SK-N-SH (cell line): ENCODE data around the gene CNOT4. TPM values are rescaled to one million over a fixed set of nuclear protein-coding genes. Genes with fewer than 3 reads are reported as not detected.

Source experiments
- CTCF ChIA-PET: fragments of 300-600, 350-600 bp; formaldehyde crosslinking; extraction: SDS; loops from one replicate; lab custom pipeline; 2021; lab: Yijun Ruan, JAX
- POLR2A ChIA-PET: fragments of 350-600 bp; sonication (Branson Sonifier 250); formaldehyde crosslinking; extraction: SDS; loops from one replicate; lab custom pipeline; 2020; ENCODE audit warnings: antibody characterized with exemption, inconsistent platforms; lab: Yijun Ruan, JAX
- DNase-seq: peaks from one replicate; pipeline ENCODE4 v3.0.0; 2012
- H2AFZ ChIP-seq: fragments of 200-600 bp; sonication (generic); 2 replicates; pipeline ENCODE4 v1.8.1; 2016; ENCODE audit warnings: antibody characterized with exemption, mild to moderate bottlenecking, low read depth
- H3F3A ChIP-seq: fragments of 200-600 bp; sonication (generic); replicated peaks from 2 replicates; pipeline ENCODE3; 2016; ENCODE audit warnings: antibody characterized with exemption, mild to moderate bottlenecking; ENCODE audit not compliant: insufficient read depth
- H3K27ac ChIP-seq, 2 experiments: fragments of 200-500 bp in 1 of 2; fragments of 200-600 bp in 1 of 2; sonication (Bioruptor generic) in 1 of 2; sonication (generic), shearing (Covaris generic) in 1 of 2; 2 replicates each; pipeline versions ENCODE4 v1.5.1 to v1.6.1; 2014 to 2016; ENCODE audit warnings: low read depth in 2 of 2, inconsistent platforms in 1 of 2, low read length in 1 of 2, mild to moderate bottlenecking in 1 of 2, mixed read lengths in 1 of 2
- H3K27me3 ChIP-seq: fragments of 200-600 bp; sonication (generic), shearing (Covaris generic); 2 replicates; pipeline ENCODE4 v1.6.1; 2016; ENCODE audit warnings: mixed run types; ENCODE audit not compliant: insufficient read depth
- H3K36me3 ChIP-seq, 2 experiments: fragments of 200-500 bp in 1 of 2; fragments of 200-600 bp in 1 of 2; sonication (Bioruptor generic) in 1 of 2; sonication (generic) in 1 of 2; replicated peaks in 1 of 2; 2 replicates each; pipeline versions ENCODE3 to v1.5.1; 2014 to 2016; ENCODE audit warnings: low read length in 1 of 2, mild to moderate bottlenecking in 1 of 2; ENCODE audit not compliant: insufficient read depth in 2 of 2, control insufficient read depth in 1 of 2
- H3K4me1 ChIP-seq, 2 experiments: fragments of 200-500 bp in 1 of 2; fragments of 200-600 bp in 1 of 2; sonication (Bioruptor generic) in 1 of 2; sonication (generic), shearing (Covaris generic) in 1 of 2; 2 replicates each; pipeline versions ENCODE4 v1.5.1 to v1.6.1; 2014 to 2016; ENCODE audit warnings: low read depth in 1 of 2, low read length in 1 of 2, mixed run types in 1 of 2; ENCODE audit not compliant: insufficient read depth in 2 of 2, control insufficient read depth in 1 of 2
- H3K4me2 ChIP-seq: fragments of 200-600 bp; sonication (generic), shearing (Covaris generic); 2 replicates; pipeline ENCODE4 v1.6.1; 2017; ENCODE audit warnings: mixed run types
- H3K4me3 ChIP-seq, 2 experiments: fragments of 200-500 bp in 1 of 2; fragments of 200-600 bp in 1 of 2; sonication (Bioruptor generic) in 1 of 2; sonication (generic), shearing (Covaris generic) in 1 of 2; 2 replicates each; pipeline versions ENCODE4 v1.5.1 to v1.8.1; 2014 to 2016; ENCODE audit warnings: low read depth in 2 of 2, inconsistent platforms in 1 of 2, low read length in 1 of 2, mild to moderate bottlenecking in 1 of 2, mixed read lengths in 1 of 2, moderate library complexity in 1 of 2
- H3K79me2 ChIP-seq: fragments of 200-600 bp; sonication (generic); 2 replicates; pipeline ENCODE4 v1.8.1; 2017; ENCODE audit warnings: mild to moderate bottlenecking; ENCODE audit not compliant: insufficient read depth
- H3K9ac ChIP-seq: fragments of 200-600 bp; sonication (generic); 2 replicates; pipeline ENCODE4 v1.6.1; 2017; ENCODE audit warnings: mixed run types
- H3K9me2 ChIP-seq: fragments of 200-600 bp; sonication (generic); 2 replicates; pipeline ENCODE4 v1.6.1; 2017; ENCODE audit warnings: mixed run types
- H3K9me3 ChIP-seq: fragments of 200-600 bp; sonication (generic); 2 replicates; pipeline ENCODE4 v1.6.1; 2017; ENCODE audit warnings: mixed run types, mild to moderate bottlenecking, moderate library complexity
- H4K20me1 ChIP-seq: fragments of 200-600 bp; sonication (generic); 2 replicates; pipeline ENCODE4 v1.6.1; 2017; ENCODE audit warnings: mild to moderate bottlenecking, mixed run types; ENCODE audit not compliant: insufficient read depth
- CHD2 ChIP-seq: fragments of 150-350 bp; IDR thresholded peaks from 2 replicates; pipeline ENCODE4 v1.6.1; 2018; ENCODE audit warnings: low read length; ENCODE audit not compliant: partially characterized antibody
- CTCF ChIP-seq: fragments of 200-600 bp; sonication (generic); IDR thresholded peaks from 2 replicates; pipeline ENCODE4 v1.6.1; 2017; ENCODE audit warnings: antibody characterized with exemption, mild to moderate bottlenecking, moderate library complexity
- ELF1 ChIP-seq: IDR thresholded peaks from 2 replicates; pipeline ENCODE4 v1.4.0; 2012
- JUND ChIP-seq: IDR thresholded peaks from 2 replicates; pipeline ENCODE4 v1.4.0; 2012
- MAX ChIP-seq: IDR thresholded peaks from 2 replicates; pipeline ENCODE4 v1.4.0; 2012; ENCODE audit warnings: low read depth
- MXI1 ChIP-seq: IDR thresholded peaks from 2 replicates; pipeline ENCODE4 v1.6.1; 2012; ENCODE audit warnings: mild to moderate bottlenecking, low read depth, low read length, improper control_type of control experiment
- NRF1 ChIP-seq: IDR thresholded peaks from 2 replicates; pipeline ENCODE4 v1.6.1; 2012; ENCODE audit warnings: low read depth, mild to moderate bottlenecking, low read length
- PBX3 ChIP-seq: IDR thresholded peaks from 2 replicates; pipeline ENCODE4; 2012
- RCOR1 ChIP-seq: fragments of 150-350 bp; IDR thresholded peaks from 2 replicates; pipeline ENCODE4 v1.6.1; 2017; ENCODE audit warnings: antibody characterized with exemption, low read length
- REST ChIP-seq: IDR thresholded peaks from 2 replicates; pipeline ENCODE4 v1.6.1; 2012; ENCODE audit warnings: mild to moderate bottlenecking, low read depth, low read length, moderate library complexity
- RFX5 ChIP-seq: IDR thresholded peaks from 2 replicates; pipeline ENCODE4 v1.6.1; 2012; ENCODE audit warnings: mild to moderate bottlenecking, improper control_type of control experiment, low read length
- RXRA ChIP-seq: IDR thresholded peaks from 2 replicates; pipeline ENCODE4 v1.4.0; 2012; ENCODE audit warnings: low read depth, mild to moderate bottlenecking, borderline replicate concordance
- SIN3A ChIP-seq: IDR thresholded peaks from 2 replicates; pipeline ENCODE4 v1.6.1; 2012; ENCODE audit warnings: low read depth, mild to moderate bottlenecking, low read length, moderate library complexity, borderline replicate concordance
- SMC3 ChIP-seq: IDR thresholded peaks from 2 replicates; pipeline ENCODE4 v1.6.1; 2012; ENCODE audit warnings: low read depth, low read length, improper control_type of control experiment
- TAF1 ChIP-seq: IDR thresholded peaks from 2 replicates; pipeline ENCODE4 v1.6.1; 2012; ENCODE audit warnings: low read depth, mild to moderate bottlenecking, low read length, moderate library complexity, borderline replicate concordance
- TCF12 ChIP-seq: IDR thresholded peaks from 2 replicates; pipeline ENCODE4 v1.4.0; 2012
- TEAD4 ChIP-seq: IDR thresholded peaks from 2 replicates; pipeline ENCODE4 v1.4.0; 2012; ENCODE audit warnings: mild to moderate bottlenecking, borderline replicate concordance; ENCODE audit not compliant: insufficient read depth
- YY1 ChIP-seq: IDR thresholded peaks from 2 replicates; pipeline ENCODE4 v1.4.0; 2012; ENCODE audit warnings: low read depth, mild to moderate bottlenecking
- WGBS: methylation state at CpG from one replicate; pipeline ENCODE4 v1.1.6; 2017; ENCODE audit warnings: low lambda C conversion rate; 5-methylcytosine and 5-hydroxymethylcytosine counted together
- polyA plus RNA-seq, 3 experiments: library from polyadenylated mRNA; depleted of rRNA; stranded (reverse); fragments of >200 nt; gene quantifications; 2 replicates each; pipeline ENCODE4 v1.2.3, GENCODE V29; 2012

The CNOT4 gene
- polyA plus RNA-seq, 1 of the 3 experiments (the other 2 are of a cell fraction), result 8.0 TPM

GRCh38 chr7:135430626-135431025 lies 79.3 kb downstream of the CNOT4 start (continued):
- no peak for TF ChIP-seq PBX3
- no peak for TF ChIP-seq TEAD4
- TF ChIP-seq RCOR1, result no peak
- no peak for TF ChIP-seq SIN3A
- no peak for TF ChIP-seq RXRA
- no peak for TF ChIP-seq CTCF
- TF ChIP-seq RFX5, result no peak
- TF ChIP-seq SMC3, result no peak
- no peak for TF ChIP-seq ELF1
- TF ChIP-seq TCF12, result no peak
- no peak for TF ChIP-seq NRF1
- no peak for TF ChIP-seq JUND
- TF ChIP-seq TAF1, result no peak

- H3K27me3 ChIP-seq, result no peaks in the 10 kb centered on the region
- H3K4me3 ChIP-seq, result no peak overlapping the region
- peaks cover 54% of the 10 kb centered on the region for H4K20me1 ChIP-seq
- H3K79me2 ChIP-seq, result peaks cover 78% of the 10 kb centered on the region
- H3K27ac ChIP-seq, result no peak overlapping the region
- H3K9me2 ChIP-seq, result no peaks in the 10 kb centered on the region
- CTCF ChIA-PET, result no interaction called here
- no peak overlapping the region for H3K9ac ChIP-seq
- H3F3A ChIP-seq, result no peaks in the 10 kb centered on the region
- H3K36me3 ChIP-seq, result peaks cover 0 to 11% of the 10 kb centered on the region in 2 experiments
- no peak for TF ChIP-seq YY1
- TF ChIP-seq, all 33 proteins: peak for 0
- 96% methylated on average over 1 of the region's 1 CpG for WGBS
- Histone ChIP-seq H3K9me3 (no peaks in the 10 kb centered on the region), H2AFZ (no peak overlapping the region), H3K4me1 (peaks cover 0 to 4% of the 10 kb centered on the region in 2 experiments; a peak in 1 of 4 replicates), H3K4me2 (no peak overlapping the region)
- no peak for DNase-seq
- POLR2A ChIA-PET, result no interaction called here
These were observed 81.0 kb downstream of the CNOT4 start for GRCh38 chr7:135428879-135429278.

GRCh38 chr7:135428011-135428410 lies 81.9 kb downstream of the CNOT4 start:
- no peak overlapping the region for H2AFZ ChIP-seq
- no peaks in the 10 kb centered on the region for H3F3A ChIP-seq
- peaks cover 81% of the 10 kb centered on the region for H3K79me2 ChIP-seq
- no peak overlapping the region for H3K4me3 ChIP-seq
- peaks cover 0 to 8% of the 10 kb centered on the region in 2 experiments for H3K36me3 ChIP-seq
- H3K27ac ChIP-seq, result no peak overlapping the region
- H3K4me2 ChIP-seq, result no peak overlapping the region
- POLR2A ChIA-PET, result no interaction called here
- H3K9me3 ChIP-seq, result no peaks in the 10 kb centered on the region
- H3K4me1 ChIP-seq, result peaks cover 0 to 4% of the 10 kb centered on the region in 2 experiments; a peak in 1 of 4 replicates
- CTCF ChIA-PET, result interaction anchor here (0.8 to 2.6 kb wide), 3 partner anchors 13 to 92 kb away, joined by 3 to 11 read pairs (median 3); no protein-coding TSS in a partner anchor
- H4K20me1 ChIP-seq, result peaks cover 54% of the 10 kb centered on the region
- no peak overlapping the region for H3K9ac ChIP-seq
- H3K9me2 ChIP-seq, result no peaks in the 10 kb centered on the region
- H3K27me3 ChIP-seq, result no peaks in the 10 kb centered on the region
- DNase-seq, result no peak
- no peak for TF ChIP-seq MXI1
- TF ChIP-seq CHD2, result no peak
- no peak for TF ChIP-seq MAX
- TF ChIP-seq JUND, result no peak
- TF ChIP-seq REST, result no peak
- TF ChIP-seq CTCF, result no peak
